ENCODE data around the gene TCF12. TPM values are rescaled to one million over a fixed set of nuclear protein-coding genes. Genes with fewer than 3 reads are reported as not detected.

Gene TCF12
- total RNA-seq, 1 experiment from 2014 or later = 102 TPM

DNA sequence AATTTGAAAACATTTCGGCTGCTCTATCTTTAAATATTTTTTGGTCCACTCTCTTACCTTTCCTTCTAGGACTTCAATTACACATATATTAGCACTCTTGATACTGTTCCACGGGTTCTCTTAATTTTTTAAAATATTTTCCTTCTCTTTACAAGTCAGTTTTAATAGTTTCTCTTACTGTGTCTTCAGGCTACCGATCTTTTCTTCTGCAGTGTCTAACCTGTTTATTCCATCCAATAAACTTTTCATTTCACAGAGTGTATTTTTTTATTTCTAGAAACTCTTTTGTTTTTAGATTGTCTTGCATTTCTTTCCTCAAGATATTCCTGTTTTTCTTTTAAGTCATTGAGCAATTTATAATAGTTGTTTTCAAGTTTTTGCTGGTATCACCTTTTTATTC lies 27.7 kb downstream of the TCF12 start:
- no peak for DNase-seq (ENCODE audit: low read depth, low spot score)
- H3K27ac ChIP-seq (ENCODE audit: low read length) = no peak overlapping the region
- H3K36me3 ChIP-seq (ENCODE audit: control insufficient read depth, insufficient read depth, low read length) = no peaks in the 10 kb centered on the region
- intact Hi-C loops (cut with micrococcal nuclease; ENCODE audit: unreplicated experiment) = no loop called here
- ChIA-PET CTCF (no interaction called here), POLR2A (interaction anchor here (0.6 kb wide), 1 partner anchor 78 kb away, joined by 3 read pairs; no protein-coding TSS in a partner anchor)
- peaks cover 9% of the 10 kb centered on the region for H3K9me3 ChIP-seq (ENCODE audit: control insufficient read depth, insufficient read depth, low read depth, low read length)
- TF ChIP-seq, protein P1, sequence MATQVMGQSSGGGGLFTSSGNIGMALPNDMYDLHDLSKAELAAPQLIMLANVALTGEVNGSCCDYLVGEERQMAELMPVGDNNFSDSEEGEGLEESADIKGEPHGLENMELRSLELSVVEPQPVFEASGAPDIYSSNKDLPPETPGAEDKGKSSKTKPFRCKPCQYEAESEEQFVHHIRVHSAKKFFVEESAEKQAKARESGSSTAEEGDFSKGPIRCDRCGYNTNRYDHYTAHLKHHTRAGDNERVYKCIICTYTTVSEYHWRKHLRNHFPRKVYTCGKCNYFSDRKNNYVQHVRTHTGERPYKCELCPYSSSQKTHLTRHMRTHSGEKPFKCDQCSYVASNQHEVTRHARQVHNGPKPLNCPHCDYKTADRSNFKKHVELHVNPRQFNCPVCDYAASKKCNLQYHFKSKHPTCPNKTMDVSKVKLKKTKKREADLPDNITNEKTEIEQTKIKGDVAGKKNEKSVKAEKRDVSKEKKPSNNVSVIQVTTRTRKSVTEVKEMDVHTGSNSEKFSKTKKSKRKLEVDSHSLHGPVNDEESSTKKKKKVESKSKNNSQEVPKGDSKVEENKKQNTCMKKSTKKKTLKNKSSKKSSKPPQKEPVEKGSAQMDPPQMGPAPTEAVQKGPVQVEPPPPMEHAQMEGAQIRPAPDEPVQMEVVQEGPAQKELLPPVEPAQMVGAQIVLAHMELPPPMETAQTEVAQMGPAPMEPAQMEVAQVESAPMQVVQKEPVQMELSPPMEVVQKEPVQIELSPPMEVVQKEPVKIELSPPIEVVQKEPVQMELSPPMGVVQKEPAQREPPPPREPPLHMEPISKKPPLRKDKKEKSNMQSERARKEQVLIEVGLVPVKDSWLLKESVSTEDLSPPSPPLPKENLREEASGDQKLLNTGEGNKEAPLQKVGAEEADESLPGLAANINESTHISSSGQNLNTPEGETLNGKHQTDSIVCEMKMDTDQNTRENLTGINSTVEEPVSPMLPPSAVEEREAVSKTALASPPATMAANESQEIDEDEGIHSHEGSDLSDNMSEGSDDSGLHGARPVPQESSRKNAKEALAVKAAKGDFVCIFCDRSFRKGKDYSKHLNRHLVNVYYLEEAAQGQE (IDR thresholded peaks at IDR 0.05; ENCODE audit: insufficient read depth in 1 of 2, low read depth in 2 of 2, low read length in 1 of 2) = no peak
- no peak for TF ChIP-seq TCF7L2 (IDR thresholded peaks at IDR 0.05; ENCODE audit: low read depth, low read length)
- TF ChIP-seq, protein P2, sequence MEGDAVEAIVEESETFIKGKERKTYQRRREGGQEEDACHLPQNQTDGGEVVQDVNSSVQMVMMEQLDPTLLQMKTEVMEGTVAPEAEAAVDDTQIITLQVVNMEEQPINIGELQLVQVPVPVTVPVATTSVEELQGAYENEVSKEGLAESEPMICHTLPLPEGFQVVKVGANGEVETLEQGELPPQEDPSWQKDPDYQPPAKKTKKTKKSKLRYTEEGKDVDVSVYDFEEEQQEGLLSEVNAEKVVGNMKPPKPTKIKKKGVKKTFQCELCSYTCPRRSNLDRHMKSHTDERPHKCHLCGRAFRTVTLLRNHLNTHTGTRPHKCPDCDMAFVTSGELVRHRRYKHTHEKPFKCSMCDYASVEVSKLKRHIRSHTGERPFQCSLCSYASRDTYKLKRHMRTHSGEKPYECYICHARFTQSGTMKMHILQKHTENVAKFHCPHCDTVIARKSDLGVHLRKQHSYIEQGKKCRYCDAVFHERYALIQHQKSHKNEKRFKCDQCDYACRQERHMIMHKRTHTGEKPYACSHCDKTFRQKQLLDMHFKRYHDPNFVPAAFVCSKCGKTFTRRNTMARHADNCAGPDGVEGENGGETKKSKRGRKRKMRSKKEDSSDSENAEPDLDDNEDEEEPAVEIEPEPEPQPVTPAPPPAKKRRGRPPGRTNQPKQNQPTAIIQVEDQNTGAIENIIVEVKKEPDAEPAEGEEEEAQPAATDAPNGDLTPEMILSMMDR (IDR thresholded peaks at IDR 0.05) = no peak
- TF ChIP-seq SIN3A (IDR thresholded peaks at IDR 0.05; ENCODE audit: borderline replicate concordance, insufficient read depth, low read depth, low read length) = no peak
- TF ChIP-seq POLR2AphosphoS5 (IDR thresholded peaks at IDR 0.05; ENCODE audit: low read depth, low read length) = no peak
- no peaks in the 10 kb centered on the region for H3K27me3 ChIP-seq (ENCODE audit: control insufficient read depth, insufficient read depth, low read length)
- no peak overlapping the region for H3K4me3 ChIP-seq (ENCODE audit: low read depth in 2 of 2, low read length in 2 of 2)
- no peak for ATAC-seq
- 0 out of 2 replicates have a peak, but pooled peaks cover 3% of the 10 kb centered on the region for H3K4me1 ChIP-seq (ENCODE audit: control insufficient read depth, insufficient read depth, low read length)
- in situ Hi-C loops (cut with HindIII; ENCODE audit: low pct_unique_long_range_greater_than_20kb, low sequenced_read_pairs) = no loop called here
- no TSS peak for BruUV-seq (replicated peaks)

- ChIA-PET POLR2A (no interaction called here), CTCF (no interaction called here)
- in situ Hi-C loops (cut with HindIII; ENCODE audit: low pct_unique_long_range_greater_than_20kb, low sequenced_read_pairs) (no loop called here), intact Hi-C loops (cut with micrococcal nuclease; ENCODE audit: unreplicated experiment) (no loop called here)
- no TSS peak for BruUV-seq (replicated peaks)
- TF ChIP-seq POLR2AphosphoS5 (IDR thresholded peaks at IDR 0.05; ENCODE audit: low read depth, low read length) (no peak), SIN3A (IDR thresholded peaks at IDR 0.05; ENCODE audit: borderline replicate concordance, insufficient read depth, low read depth, low read length) (no peak)
- TF ChIP-seq, protein P2 (IDR thresholded peaks at IDR 0.05) = no peak
- H3K4me3 ChIP-seq (ENCODE audit: low read depth in 2 of 2, low read length in 2 of 2) = no peak overlapping the region
- H3K9me3 ChIP-seq (ENCODE audit: control insufficient read depth, insufficient read depth, low read depth, low read length) = peaks cover 13% of the 10 kb centered on the region
- H3K27me3 ChIP-seq (ENCODE audit: control insufficient read depth, insufficient read depth, low read length) = no peaks in the 10 kb centered on the region
- no peak for ATAC-seq
- 0 out of 2 replicates have a peak, but pooled peaks cover 3% of the 10 kb centered on the region for H3K4me1 ChIP-seq (ENCODE audit: control insufficient read depth, insufficient read depth, low read length)
- H3K27ac ChIP-seq (ENCODE audit: low read length) = no peak overlapping the region
- no peaks in the 10 kb centered on the region for H3K36me3 ChIP-seq (ENCODE audit: control insufficient read depth, insufficient read depth, low read length)
- no peak for DNase-seq (ENCODE audit: low read depth, low spot score)
Observed at GRCh38 chr15:56948000-56948763, 29.7 kb downstream of the TCF12 start.
